HG03520 (cell line): Measurements from ENCODE around the gene RABEP1.

Experiments
- ATAC-seq: cut with Tn5 transposase; IDR thresholded peaks from one replicate; pipeline ENCODE4 v1.9.1; 2021; ENCODE audit warnings: mild to moderate bottlenecking, moderate library complexity; ENCODE audit not compliant: unreplicated experiment

RABEP1 gene

GRCh38 chr17:5355421-5356129 lies 73.5 kb downstream of the RABEP1 start:
- ATAC-seq = no peak

GRCh38 chr17:5361426-5361825 lies 79.3 kb downstream of the RABEP1 start:
- ATAC-seq = no peak

- no peak for ATAC-seq
Observed at GRCh38 chr17:5362162-5362811, 80.2 kb downstream of the RABEP1 start.

DNA sequence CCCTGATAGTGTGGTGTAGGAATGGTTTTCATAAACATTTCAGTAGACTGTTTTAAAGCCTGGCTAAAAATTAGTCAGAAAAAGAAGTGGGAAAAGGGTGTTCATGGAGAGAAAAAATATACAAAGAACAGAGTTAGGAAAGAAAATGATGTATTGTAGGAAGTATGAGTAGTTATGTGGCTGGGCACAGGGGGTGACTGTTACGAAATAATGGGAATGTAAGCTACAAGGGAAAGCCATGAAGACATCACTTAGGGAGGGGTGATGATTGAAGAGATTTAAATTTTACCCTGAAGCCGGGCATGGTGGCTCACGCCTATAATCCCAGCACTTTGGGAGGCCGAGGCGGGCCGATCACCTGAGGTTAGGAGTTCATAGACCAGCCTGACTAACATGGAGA lies 82.1 kb downstream of the RABEP1 start:
- no peak for ATAC-seq

- no peak for ATAC-seq
Observed at GRCh38 chr17:5364696-5365095, 82.6 kb downstream of the RABEP1 start.

DNA sequence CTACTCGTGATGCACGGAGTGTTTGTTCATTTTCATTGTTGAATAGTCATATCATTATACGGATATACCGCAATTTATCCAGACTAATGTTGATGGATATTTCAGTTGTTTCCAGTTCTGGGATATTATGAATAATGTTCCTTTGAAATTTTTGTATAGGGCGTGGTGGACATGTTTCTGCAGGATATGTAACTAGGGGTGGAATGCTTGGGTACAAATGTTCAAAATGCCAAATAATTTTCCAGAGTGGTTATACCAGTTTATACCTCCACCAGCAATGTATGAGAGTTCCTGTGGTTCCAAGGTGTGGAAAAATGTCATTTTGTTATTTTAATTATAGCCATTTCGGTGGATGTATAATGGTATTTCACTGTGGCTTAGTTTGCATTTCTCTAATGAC lies 83.7 kb downstream of the RABEP1 start:
- ATAC-seq = no peak

DNA sequence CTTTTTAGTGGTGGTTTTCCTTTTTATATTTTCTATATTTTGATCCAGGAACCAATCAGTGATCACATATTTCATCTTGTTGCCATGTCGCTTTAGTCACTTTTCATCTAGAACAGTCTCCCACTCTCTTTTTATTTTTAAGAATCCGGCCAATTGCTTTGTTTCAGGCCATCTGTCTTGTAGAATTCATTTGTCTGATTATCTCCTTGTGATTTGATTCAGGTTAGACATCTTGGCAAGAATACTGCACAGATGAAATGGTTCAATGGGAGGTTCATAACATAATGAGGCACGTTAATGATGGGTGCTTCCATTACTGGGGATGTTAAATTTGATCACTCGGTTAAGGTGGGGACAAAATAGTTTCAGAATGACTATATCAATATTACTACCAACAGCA lies 88.3 kb downstream of the RABEP1 start:
- no peak for ATAC-seq

- no peak for ATAC-seq
Observed at GRCh38 chr17:5373112-5373511, 91.0 kb downstream of the RABEP1 start.

DNA sequence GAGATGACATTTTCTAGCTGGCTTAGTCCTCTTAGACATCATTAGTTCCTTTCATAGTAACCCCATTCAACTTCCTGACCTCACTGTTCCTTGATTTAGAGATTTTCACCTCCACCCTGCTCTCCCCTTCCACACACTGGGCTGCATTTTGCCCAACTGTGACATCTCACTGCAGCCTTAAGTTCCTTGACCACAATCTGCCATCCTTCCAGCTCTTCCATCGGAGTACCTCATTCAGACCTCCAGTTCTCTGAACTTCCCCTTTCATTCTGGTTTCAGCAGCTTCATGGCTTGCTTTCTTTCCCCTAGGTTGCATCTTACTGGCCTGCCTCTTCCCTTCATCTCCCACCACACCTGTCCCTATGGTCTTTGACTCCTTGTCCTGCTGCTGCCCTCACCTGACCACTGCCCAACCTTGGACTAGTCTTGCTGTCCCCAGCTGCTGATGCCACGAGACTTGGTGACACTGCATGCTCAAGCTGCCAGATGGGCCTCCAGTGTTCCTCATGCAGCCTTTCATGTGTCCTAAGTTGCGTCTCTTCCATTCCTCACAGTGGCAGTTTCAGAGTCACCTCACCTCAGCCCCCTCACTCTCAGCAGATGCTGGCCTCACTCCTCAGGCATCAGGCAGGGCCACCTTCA lies 96.6 kb downstream of the RABEP1 start:
- ATAC-seq = no peak

DNA sequence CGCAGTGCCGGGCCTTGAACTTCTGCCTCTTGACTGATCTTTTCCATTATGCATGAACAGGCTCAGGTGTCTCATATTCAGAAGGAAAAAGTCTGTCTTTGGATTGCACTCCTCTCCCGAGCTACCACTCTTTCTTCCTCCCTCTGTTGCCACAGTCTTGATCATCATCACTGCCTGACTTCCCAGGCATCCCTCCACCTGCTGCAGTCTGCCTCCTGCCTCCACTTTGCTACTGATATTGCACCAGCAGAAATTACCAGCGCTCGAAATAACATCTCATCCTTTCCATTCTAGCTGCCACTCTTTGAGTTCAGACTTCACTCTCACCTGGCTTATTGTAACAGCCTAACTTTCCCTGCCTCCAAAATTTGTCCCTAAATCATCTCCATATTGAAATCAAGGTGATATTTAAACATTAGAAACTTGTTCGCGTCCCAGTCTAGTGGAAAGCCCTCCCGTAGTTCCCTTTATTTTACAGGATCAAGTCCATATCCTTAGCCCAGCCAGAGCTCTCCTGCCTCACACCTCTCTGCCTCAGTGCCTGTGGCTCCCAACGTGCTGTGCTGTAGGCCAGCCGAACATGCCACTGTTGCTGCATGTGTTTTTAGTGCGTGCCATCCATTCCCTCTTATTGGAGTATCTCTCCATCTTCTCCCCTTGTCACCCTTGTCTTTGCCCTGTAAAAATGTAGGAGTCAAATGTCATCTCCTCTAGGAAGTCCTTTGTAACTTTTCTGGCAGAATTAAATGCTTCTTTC lies 97.4 kb downstream of the RABEP1 start:
- ATAC-seq = no peak

DNA sequence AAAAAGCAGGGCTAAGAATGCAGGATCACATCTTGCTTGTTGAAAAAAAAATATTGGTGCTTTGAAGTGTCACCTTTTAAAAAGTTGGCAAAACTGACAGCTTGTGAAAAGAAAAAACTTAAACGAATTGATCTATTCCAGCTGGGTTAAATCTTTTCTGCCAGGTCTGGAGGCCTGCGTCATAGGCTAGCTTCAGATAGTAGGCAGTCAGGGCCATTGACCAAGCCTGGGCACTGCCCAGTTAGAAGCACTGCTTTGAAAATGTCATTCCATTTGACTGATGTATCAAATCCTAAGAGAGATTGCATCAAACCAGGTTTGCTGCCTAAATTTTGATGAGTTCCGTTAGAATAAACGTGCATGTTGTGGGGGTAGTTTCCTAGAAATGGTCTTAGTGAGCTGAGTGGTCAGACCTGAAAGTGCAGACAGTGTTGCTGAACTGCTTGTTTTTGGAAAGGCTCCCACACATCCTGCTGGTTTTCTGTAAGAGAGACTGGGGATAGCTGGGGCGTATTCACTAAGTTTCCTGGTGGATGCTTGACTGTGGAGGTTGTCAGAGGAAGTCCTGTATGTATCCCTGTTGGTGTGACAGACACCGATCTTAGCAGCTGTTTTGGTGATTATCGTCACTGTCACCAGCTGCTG lies 98.5 kb downstream of the RABEP1 start:
- no peak for ATAC-seq

- no peak for ATAC-seq
Observed at GRCh38 chr17:5381542-5381941, 99.5 kb downstream of the RABEP1 start.

- no peak for ATAC-seq
Observed at GRCh38 chr17:5391678-5392077, 109.6 kb downstream of the RABEP1 start.

DNA sequence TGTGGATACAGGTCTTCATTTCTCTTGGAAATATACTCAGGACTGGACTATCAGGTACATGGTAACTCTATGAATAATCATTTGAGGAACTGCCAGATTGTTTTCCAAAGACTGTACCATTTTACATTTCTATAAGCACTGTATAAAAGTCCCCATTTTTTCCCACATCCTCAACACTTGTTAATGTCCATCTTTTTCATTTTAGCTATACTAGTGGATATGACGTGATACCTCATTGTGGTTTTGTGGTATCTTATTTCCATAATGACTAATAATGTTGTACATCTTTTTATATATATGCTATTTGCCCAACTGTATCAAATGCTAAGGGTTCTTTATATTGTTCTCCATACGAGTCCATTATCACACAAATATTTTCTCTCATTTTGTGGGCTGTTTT lies 114.5 kb downstream of the RABEP1 start:
- no peak for ATAC-seq

DNA sequence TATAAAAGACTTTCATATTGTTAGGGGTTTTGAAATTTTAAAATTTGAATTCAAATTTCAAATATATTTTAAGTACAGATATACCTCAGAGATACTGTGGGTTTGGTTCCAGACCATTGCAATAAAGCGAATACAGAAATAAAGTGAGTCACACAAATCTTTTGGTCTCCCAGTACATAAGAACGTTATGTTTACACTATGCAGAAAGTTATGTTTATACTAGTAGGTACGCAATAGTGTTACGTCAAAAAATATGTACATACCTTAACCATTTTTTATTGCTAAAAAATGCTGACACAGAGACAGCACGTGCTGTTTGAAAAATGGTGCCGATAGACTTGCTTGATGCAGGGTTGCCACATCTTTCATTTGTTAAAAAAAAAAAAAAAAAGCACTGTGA lies 117.7 kb downstream of the RABEP1 start:
- ATAC-seq = no peak

GRCh38 chr17:5405400-5405799 lies 123.3 kb downstream of the RABEP1 start:
- ATAC-seq = no peak

GRCh38 chr17:5408186-5408585 lies 126.1 kb downstream of the RABEP1 start:
- ATAC-seq = no peak

GRCh38 chr17:5410594-5411272 lies 128.6 kb downstream of the RABEP1 start:
- ATAC-seq = no peak

DNA sequence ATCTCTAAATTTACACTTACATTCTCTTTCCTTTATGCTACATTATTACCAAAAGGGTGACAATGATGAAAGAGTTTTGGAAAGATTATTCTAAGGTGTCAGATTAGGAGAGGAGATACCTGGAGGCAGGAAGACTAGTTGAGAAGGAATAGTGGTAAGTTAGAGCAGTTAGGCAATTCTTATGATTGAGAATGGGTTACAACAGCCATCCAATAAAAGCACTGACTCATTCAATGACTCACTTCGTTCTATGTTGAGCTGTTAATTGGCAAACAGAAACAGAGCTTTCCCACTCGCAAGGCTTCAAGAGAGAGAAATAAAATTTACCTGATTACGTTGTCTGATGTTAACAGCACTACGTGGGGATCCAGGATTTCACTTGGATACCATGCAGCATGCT lies 131.6 kb downstream of the RABEP1 start:
- no peak for ATAC-seq

DNA sequence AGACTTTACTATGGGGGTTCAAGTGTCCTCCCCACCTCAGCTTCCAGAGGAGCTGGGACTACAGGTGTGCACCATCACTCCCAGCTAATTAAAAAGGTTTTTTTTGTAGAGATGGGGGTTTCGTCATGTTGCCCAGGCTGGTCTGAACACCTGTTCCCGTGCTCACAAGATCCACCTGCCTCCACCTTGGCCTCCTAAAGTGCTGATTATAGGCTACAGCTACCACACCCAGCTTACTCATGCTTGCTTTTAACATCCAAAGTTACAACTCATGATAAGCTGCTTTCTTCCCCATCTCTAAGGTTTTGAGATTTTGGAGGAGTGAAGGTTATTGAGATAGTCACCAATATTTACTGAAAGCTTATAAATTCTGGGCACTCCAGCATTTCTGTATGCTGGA lies 134.8 kb downstream of the RABEP1 start:
- no peak for ATAC-seq
